GM23338 (cell line): ENCODE results near the gene ANKHD1. TPM values are rescaled to one million over a fixed set of nuclear protein-coding genes. Genes with fewer than 3 reads are reported as not detected.
A peak's percentile ranks its signal among the peaks of the same experiment; 100 is the strongest.

Experiments used
- ATAC-seq: fragments of 200-7000 bp; cut with Tn5 transposase; 3 replicates; pipeline ENCODE4 v1.9.1; 2020
- DNase-seq: peaks from one replicate; pipeline ENCODE4 v3.0.0-alpha.2; 2015; ENCODE audit warnings: low spot score
- H2AFZ ChIP-seq: fragments of 200-600 bp; sonication (generic); 2 replicates; pipeline ENCODE4 v1.8.0; 2016; ENCODE audit warnings: antibody characterized with exemption, mild to moderate bottlenecking, moderate library complexity
- H3F3A ChIP-seq: fragments of 200-600 bp; sonication (generic); replicated peaks from 2 replicates; pipeline ENCODE4 v1.8.0; 2017; ENCODE audit warnings: antibody characterized with exemption, mixed run types, low read depth
- H3K27ac ChIP-seq: fragments of 200-600 bp; sonication (generic); 2 replicates; pipeline ENCODE4 v1.6.1; 2016; ENCODE audit warnings: low read depth
- H3K27me3 ChIP-seq: fragments of 200-600 bp; sonication (generic); 2 replicates; pipeline ENCODE4 v1.8.0; 2016; ENCODE audit warnings: mild to moderate bottlenecking, mixed run types, moderate library complexity; ENCODE audit not compliant: insufficient read depth
- H3K36me3 ChIP-seq: fragments of 200-600 bp; sonication (generic); 2 replicates; pipeline ENCODE4 v1.8.0; 2016; ENCODE audit warnings: mild to moderate bottlenecking; ENCODE audit not compliant: insufficient read depth
- H3K4me1 ChIP-seq: fragments of 200-600 bp; sonication (generic); 2 replicates; pipeline ENCODE4 v1.8.0; 2016; ENCODE audit warnings: mild to moderate bottlenecking, moderate library complexity; ENCODE audit not compliant: insufficient read depth
- H3K4me2 ChIP-seq: fragments of 200-600 bp; sonication (generic); 2 replicates; pipeline ENCODE4 v1.7.1; 2017; ENCODE audit warnings: mixed run types
- H3K4me3 ChIP-seq: fragments of 200-600 bp; sonication (generic); 2 replicates; pipeline ENCODE4 v1.6.1; 2016; ENCODE audit warnings: mixed run types
- H3K79me2 ChIP-seq: fragments of 200-600 bp; sonication (generic); replicated peaks from 2 replicates; pipeline ENCODE4 v1.8.0; 2017; ENCODE audit warnings: mild to moderate bottlenecking; ENCODE audit not compliant: insufficient read depth
- H3K9me2 ChIP-seq: fragments of 200-600 bp; sonication (generic); 2 replicates; pipeline ENCODE4 v1.8.0; 2017; ENCODE audit not compliant: insufficient read depth
- H4K20me1 ChIP-seq: fragments of 200-600 bp; sonication (generic); replicated peaks from 2 replicates; pipeline ENCODE4 v1.8.0; 2017; ENCODE audit warnings: mild to moderate bottlenecking; ENCODE audit not compliant: insufficient read depth
- H3K27ac Mint-ChIP-seq: 2 replicates; pipeline ENCODE4 v1.8.0; 2020; ENCODE audit warnings: inconsistent platforms, mild to moderate bottlenecking, moderate library complexity, mixed read lengths
- H3K27me3 Mint-ChIP-seq: 3 replicates; pipeline ENCODE4 v1.8.0; 2022; ENCODE audit warnings: low read depth, mild to moderate bottlenecking, moderate library complexity, mixed read lengths, inconsistent platforms; ENCODE audit not compliant: insufficient read depth, poor library complexity
- H3K36me3 Mint-ChIP-seq: 3 replicates; pipeline ENCODE4 v1.8.0; 2021; ENCODE audit warnings: low read depth, mild to moderate bottlenecking, inconsistent platforms, moderate library complexity, mixed read lengths
- H3K4me1 Mint-ChIP-seq: 3 replicates; pipeline ENCODE4 v1.8.0; 2020; ENCODE audit warnings: mild to moderate bottlenecking, inconsistent platforms, mixed read lengths
- H3K4me3 Mint-ChIP-seq: 3 replicates; pipeline ENCODE4 v1.8.0; 2021; ENCODE audit warnings: moderate library complexity, mild to moderate bottlenecking, inconsistent platforms, mixed read lengths
- H3K9me3 Mint-ChIP-seq: 3 replicates; pipeline ENCODE4 v1.8.0; 2020; ENCODE audit warnings: moderate library complexity, mild to moderate bottlenecking, inconsistent platforms, mixed read lengths
- CREB1 ChIP-seq: fragments of 250-450 bp; sonication (Bioruptor Pico); IDR thresholded peaks from 2 replicates; pipeline ENCODE4 v1.5.0; 2020; ENCODE audit warnings: low read depth, mild to moderate bottlenecking, moderate library complexity
- EZH2 ChIP-seq: fragments of 200-600 bp; sonication (generic); IDR thresholded peaks from one replicate; pipeline ENCODE4 v1.8.0; 2017; ENCODE audit warnings: antibody characterized with exemption, mild to moderate bottlenecking, low read depth; ENCODE audit not compliant: unreplicated experiment
- EZH2phosphoT487 ChIP-seq: fragments of 200-600 bp; sonication (generic); IDR thresholded peaks from one replicate; pipeline ENCODE4 v1.8.1; 2018; ENCODE audit warnings: antibody characterized with exemption; ENCODE audit not compliant: unreplicated experiment
- JUNB ChIP-seq: IDR thresholded peaks from one replicate; pipeline ENCODE4 v1.6.1; 2016; ENCODE audit warnings: antibody characterized with exemption; ENCODE audit not compliant: unreplicated experiment
- POLR2AphosphoS5 ChIP-seq: IDR thresholded peaks from 2 replicates; pipeline ENCODE4 v1.6.1; 2016; ENCODE audit warnings: antibody characterized with exemption, low read depth
- STAT1 ChIP-seq: IDR thresholded peaks from one replicate; pipeline ENCODE4 v1.6.1; 2016; ENCODE audit warnings: antibody characterized with exemption; ENCODE audit not compliant: unreplicated experiment
- ZNF114 ChIP-seq: fragments of 250-450 bp; sonication (Bioruptor Pico); IDR thresholded peaks from 2 replicates; pipeline ENCODE4 v1.5.0; 2020; ENCODE audit warnings: mild to moderate bottlenecking, moderate library complexity
- ZNF331 ChIP-seq: fragments of 250-450 bp; sonication (Bioruptor Pico); IDR thresholded peaks from 2 replicates; pipeline ENCODE4 v1.5.0; 2020; ENCODE audit warnings: low read depth, mild to moderate bottlenecking, moderate library complexity
- polyA plus RNA-seq: library from polyadenylated mRNA; unstranded; fragments of >200 nt; fragmentation: Nextera tagmentation; extraction: Ambion mirVana; gene quantifications from 2 replicates; pipeline ENCODE4 v1.2.1, GENCODE V29; 2016
- total RNA-seq: library from RNA; depleted of rRNA; stranded (reverse); fragments of >200 nt; shearing (Covaris generic); gene quantifications from 2 replicates; pipeline ENCODE4 v1.2.3, GENCODE V29; 2014
- TF ChIP-seq, protein P1 (sequence below): IDR thresholded peaks from one replicate; pipeline ENCODE4 v1.6.1; 2018; ENCODE audit warnings: antibody characterized with exemption; ENCODE audit not compliant: unreplicated experiment
- TF ChIP-seq, protein P2 (sequence below), 2 experiments: fragments of 200-600 bp in 1 of 2; sonication (generic) in 1 of 2; conservative IDR thresholded peaks; 2 replicates each; pipeline versions ENCODE4 v1.5.1 to v1.6.1; 2016 to 2017; ENCODE audit warnings: antibody characterized with exemption in 2 of 2, low read depth in 2 of 2, mild to moderate bottlenecking in 2 of 2, moderate library complexity in 1 of 2
- TF ChIP-seq, protein P3 (sequence below): fragments of 250-450 bp; sonication (Bioruptor Pico); IDR thresholded peaks from 2 replicates; pipeline ENCODE4 v1.5.0; 2020; ENCODE audit warnings: mild to moderate bottlenecking, moderate library complexity
- TF ChIP-seq, protein P4 (sequence below): IDR thresholded peaks from 2 replicates; pipeline ENCODE4 v1.6.1; 2016; ENCODE audit warnings: antibody characterized with exemption

ANKHD1 gene
- total and polyA plus RNA-seq, 2 experiments from 2014 or later: 73.0 to 119 TPM

DNA sequence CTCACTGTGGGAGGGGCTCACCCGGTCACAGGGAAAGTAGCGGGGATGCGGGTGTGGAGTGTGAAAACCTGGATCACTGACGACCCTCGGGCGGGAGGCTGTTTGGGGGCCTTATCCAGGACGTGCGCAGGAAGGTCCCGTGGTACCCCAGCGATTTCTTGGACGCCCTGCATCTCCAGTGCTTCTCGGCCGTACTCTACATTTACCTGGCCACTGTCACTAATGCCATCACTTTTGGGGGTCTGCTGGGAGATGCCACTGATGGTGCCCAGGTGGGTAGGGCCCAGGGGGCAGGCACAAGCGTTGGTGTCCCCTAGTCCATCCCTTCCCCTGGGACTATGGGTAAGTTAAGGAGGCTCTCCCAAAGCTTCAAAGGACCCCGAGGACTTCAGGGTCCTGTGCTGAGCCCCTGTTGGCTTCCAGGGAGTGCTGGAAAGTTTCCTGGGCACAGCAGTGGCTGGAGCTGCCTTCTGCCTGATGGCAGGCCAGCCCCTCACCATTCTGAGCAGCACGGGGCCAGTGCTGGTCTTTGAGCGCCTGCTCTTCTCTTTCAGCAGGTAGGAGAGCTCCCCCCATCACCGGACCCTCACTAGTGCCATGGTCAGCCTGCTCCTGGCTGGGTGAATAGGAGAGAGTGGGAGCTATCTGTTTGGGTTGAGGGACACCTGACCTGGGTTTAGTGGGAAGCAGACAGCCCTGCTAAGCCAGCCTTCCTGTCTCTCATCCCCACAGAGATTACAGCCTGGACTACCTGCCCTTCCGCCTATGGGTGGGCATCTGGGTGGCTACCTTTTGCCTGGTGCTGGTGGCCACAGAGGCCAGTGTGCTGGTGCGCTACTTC is 37.8 kb upstream of the ANKHD1 start:
- no peaks in the 10 kb centered on the region for H3K36me3 Mint-ChIP-seq
- no peak for DNase-seq
- no peak for ATAC-seq
- Histone ChIP-seq H3F3A (no peaks in the 10 kb centered on the region), H3K27ac (no peak overlapping the region), H3K27me3 (peaks cover 11% of the 10 kb centered on the region; the same call in 1 of the 2 replicates), H3K79me2 (no peaks in the 10 kb centered on the region), H2AFZ (peak overlapping the region; percentile 100), H3K4me1 (no peaks in the 10 kb centered on the region), H3K4me3 (peak overlapping the region; percentile 64), H3K9me2 (0 out of 2 replicates have a peak, but pooled peaks cover 2% of the 10 kb centered on the region), H3K36me3 (no peaks in the 10 kb centered on the region), H3K4me2 (peak overlapping the region; percentile 84), H4K20me1 (no peaks in the 10 kb centered on the region)
- peaks cover 2% of the 10 kb centered on the region; the same call in 2 of the 3 replicates for H3K4me1 Mint-ChIP-seq
- H3K4me3 Mint-ChIP-seq: peak overlapping the region; percentile 79
- H3K27ac Mint-ChIP-seq: no peak overlapping the region
- peaks cover 17% of the 10 kb centered on the region for H3K27me3 Mint-ChIP-seq
- H3K9me3 Mint-ChIP-seq: no peaks in the 10 kb centered on the region
- TF ChIP-seq EZH2 (no peak), ZNF331 (no peak), JUNB (no peak), CREB1 (CRISPR knock-in tag) (no peak), POLR2AphosphoS5 (no peak), ZNF114 (CRISPR knock-in tag) (no peak), EZH2phosphoT487 (no peak), STAT1 (no peak)
- TF ChIP-seq, protein P1, sequence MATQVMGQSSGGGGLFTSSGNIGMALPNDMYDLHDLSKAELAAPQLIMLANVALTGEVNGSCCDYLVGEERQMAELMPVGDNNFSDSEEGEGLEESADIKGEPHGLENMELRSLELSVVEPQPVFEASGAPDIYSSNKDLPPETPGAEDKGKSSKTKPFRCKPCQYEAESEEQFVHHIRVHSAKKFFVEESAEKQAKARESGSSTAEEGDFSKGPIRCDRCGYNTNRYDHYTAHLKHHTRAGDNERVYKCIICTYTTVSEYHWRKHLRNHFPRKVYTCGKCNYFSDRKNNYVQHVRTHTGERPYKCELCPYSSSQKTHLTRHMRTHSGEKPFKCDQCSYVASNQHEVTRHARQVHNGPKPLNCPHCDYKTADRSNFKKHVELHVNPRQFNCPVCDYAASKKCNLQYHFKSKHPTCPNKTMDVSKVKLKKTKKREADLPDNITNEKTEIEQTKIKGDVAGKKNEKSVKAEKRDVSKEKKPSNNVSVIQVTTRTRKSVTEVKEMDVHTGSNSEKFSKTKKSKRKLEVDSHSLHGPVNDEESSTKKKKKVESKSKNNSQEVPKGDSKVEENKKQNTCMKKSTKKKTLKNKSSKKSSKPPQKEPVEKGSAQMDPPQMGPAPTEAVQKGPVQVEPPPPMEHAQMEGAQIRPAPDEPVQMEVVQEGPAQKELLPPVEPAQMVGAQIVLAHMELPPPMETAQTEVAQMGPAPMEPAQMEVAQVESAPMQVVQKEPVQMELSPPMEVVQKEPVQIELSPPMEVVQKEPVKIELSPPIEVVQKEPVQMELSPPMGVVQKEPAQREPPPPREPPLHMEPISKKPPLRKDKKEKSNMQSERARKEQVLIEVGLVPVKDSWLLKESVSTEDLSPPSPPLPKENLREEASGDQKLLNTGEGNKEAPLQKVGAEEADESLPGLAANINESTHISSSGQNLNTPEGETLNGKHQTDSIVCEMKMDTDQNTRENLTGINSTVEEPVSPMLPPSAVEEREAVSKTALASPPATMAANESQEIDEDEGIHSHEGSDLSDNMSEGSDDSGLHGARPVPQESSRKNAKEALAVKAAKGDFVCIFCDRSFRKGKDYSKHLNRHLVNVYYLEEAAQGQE: no peak
- TF ChIP-seq, protein P2, sequence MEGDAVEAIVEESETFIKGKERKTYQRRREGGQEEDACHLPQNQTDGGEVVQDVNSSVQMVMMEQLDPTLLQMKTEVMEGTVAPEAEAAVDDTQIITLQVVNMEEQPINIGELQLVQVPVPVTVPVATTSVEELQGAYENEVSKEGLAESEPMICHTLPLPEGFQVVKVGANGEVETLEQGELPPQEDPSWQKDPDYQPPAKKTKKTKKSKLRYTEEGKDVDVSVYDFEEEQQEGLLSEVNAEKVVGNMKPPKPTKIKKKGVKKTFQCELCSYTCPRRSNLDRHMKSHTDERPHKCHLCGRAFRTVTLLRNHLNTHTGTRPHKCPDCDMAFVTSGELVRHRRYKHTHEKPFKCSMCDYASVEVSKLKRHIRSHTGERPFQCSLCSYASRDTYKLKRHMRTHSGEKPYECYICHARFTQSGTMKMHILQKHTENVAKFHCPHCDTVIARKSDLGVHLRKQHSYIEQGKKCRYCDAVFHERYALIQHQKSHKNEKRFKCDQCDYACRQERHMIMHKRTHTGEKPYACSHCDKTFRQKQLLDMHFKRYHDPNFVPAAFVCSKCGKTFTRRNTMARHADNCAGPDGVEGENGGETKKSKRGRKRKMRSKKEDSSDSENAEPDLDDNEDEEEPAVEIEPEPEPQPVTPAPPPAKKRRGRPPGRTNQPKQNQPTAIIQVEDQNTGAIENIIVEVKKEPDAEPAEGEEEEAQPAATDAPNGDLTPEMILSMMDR (conservative IDR thresholded peaks at IDR 0.05; ENCODE audit: low read depth in 2 of 2): no peak
- TF ChIP-seq, protein P3, sequence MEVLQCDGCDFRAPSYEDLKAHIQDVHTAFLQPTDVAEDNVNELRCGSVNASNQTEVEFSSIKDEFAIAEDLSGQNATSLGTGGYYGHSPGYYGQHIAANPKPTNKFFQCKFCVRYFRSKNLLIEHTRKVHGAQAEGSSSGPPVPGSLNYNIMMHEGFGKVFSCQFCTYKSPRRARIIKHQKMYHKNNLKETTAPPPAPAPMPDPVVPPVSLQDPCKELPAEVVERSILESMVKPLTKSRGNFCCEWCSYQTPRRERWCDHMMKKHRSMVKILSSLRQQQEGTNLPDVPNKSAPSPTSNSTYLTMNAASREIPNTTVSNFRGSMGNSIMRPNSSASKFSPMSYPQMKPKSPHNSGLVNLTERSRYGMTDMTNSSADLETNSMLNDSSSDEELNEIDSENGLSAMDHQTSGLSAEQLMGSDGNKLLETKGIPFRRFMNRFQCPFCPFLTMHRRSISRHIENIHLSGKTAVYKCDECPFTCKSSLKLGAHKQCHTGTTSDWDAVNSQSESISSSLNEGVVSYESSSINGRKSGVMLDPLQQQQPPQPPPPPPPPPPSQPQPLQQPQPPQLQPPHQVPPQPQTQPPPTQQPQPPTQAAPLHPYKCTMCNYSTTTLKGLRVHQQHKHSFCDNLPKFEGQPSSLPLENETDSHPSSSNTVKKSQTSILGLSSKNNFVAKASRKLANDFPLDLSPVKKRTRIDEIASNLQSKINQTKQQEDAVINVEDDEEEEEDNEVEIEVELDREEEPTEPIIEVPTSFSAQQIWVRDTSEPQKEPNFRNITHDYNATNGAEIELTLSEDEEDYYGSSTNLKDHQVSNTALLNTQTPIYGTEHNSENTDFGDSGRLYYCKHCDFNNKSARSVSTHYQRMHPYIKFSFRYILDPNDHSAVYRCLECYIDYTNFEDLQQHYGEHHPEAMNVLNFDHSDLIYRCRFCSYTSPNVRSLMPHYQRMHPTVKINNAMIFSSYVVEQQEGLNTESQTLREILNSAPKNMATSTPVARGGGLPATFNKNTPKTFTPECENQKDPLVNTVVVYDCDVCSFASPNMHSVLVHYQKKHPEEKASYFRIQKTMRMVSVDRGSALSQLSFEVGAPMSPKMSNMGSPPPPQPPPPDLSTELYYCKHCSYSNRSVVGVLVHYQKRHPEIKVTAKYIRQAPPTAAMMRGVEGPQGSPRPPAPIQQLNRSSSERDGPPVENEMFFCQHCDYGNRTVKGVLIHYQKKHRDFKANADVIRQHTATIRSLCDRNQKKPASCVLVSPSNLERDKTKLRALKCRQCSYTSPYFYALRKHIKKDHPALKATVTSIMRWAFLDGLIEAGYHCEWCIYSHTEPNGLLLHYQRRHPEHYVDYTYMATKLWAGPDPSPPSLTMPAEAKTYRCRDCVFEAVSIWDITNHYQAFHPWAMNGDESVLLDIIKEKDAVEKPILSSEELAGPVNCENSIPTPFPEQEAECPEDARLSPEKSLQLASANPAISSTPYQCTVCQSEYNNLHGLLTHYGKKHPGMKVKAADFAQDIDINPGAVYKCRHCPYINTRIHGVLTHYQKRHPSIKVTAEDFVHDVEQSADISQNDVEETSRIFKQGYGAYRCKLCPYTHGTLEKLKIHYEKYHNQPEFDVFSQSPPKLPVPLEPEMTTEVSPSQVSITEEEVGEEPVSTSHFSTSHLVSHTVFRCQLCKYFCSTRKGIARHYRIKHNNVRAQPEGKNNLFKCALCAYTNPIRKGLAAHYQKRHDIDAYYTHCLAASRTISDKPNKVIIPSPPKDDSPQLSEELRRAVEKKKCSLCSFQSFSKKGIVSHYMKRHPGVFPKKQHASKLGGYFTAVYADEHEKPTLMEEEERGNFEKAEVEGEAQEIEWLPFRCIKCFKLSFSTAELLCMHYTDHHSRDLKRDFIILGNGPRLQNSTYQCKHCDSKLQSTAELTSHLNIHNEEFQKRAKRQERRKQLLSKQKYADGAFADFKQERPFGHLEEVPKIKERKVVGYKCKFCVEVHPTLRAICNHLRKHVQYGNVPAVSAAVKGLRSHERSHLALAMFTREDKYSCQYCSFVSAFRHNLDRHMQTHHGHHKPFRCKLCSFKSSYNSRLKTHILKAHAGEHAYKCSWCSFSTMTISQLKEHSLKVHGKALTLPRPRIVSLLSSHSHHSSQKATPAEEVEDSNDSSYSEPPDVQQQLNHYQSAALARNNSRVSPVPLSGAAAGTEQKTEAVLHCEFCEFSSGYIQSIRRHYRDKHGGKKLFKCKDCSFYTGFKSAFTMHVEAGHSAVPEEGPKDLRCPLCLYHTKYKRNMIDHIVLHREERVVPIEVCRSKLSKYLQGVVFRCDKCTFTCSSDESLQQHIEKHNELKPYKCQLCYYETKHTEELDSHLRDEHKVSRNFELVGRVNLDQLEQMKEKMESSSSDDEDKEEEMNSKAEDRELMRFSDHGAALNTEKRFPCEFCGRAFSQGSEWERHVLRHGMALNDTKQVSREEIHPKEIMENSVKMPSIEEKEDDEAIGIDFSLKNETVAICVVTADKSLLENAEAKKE (CRISPR knock-in tag): no peak
- TF ChIP-seq, protein P4, sequence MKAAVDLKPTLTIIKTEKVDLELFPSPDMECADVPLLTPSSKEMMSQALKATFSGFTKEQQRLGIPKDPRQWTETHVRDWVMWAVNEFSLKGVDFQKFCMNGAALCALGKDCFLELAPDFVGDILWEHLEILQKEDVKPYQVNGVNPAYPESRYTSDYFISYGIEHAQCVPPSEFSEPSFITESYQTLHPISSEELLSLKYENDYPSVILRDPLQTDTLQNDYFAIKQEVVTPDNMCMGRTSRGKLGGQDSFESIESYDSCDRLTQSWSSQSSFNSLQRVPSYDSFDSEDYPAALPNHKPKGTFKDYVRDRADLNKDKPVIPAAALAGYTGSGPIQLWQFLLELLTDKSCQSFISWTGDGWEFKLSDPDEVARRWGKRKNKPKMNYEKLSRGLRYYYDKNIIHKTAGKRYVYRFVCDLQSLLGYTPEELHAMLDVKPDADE: no peak
